GM12878 (cell line): Measurements from ENCODE around the gene CBX8. TPM values are rescaled to one million over a fixed set of nuclear protein-coding genes. Genes with fewer than 3 reads are reported as not detected.

Experiments used
- ATAC-seq: fragments of 200-7000 bp; cut with Tn5 transposase; 3 replicates; pipeline ENCODE4 v1.9.1; 2020; ENCODE audit warnings: mild to moderate bottlenecking, moderate library complexity
- BruUV-seq: library from RNA; stranded (reverse); fragments of 400-500 nt; replicated peaks from 2 replicates; lab custom pipeline; 2021; lab: Mats Ljungman, UMichigan
- CTCF ChIA-PET: fragments of 300-600 bp; sonication (Branson Sonifier 250); formaldehyde crosslinking; extraction: SDS; loops from one replicate; lab custom pipeline; 2021; ENCODE audit warnings: inconsistent platforms; lab: Yijun Ruan, JAX
- POLR2A ChIA-PET: fragments of 350-600 bp; formaldehyde crosslinking; extraction: SDS; loops from one replicate; lab custom pipeline; 2021; ENCODE audit warnings: inconsistent platforms; lab: Charles Lee
- RAD21 ChIA-PET: fragments of 300-600 bp; sonication (Branson Sonifier 250); formaldehyde crosslinking; loops from one replicate; lab custom pipeline; 2023; ENCODE audit warnings: antibody characterized with exemption; ENCODE audit not compliant: unreplicated experiment; lab: Charles Lee
- SMC1A ChIA-PET: fragments of 300-600 bp; sonication (Branson Sonifier 250); formaldehyde crosslinking; loops from one replicate; lab custom pipeline; 2023; ENCODE audit not compliant: unreplicated experiment, uncharacterized antibody; lab: Charles Lee
- DNase-seq: peaks from one replicate; pipeline ENCODE4 v3.0.0-alpha.2; 2011; ENCODE audit warnings: low read depth, low spot score
- FAIRE-seq: peaks from 3 replicates; lab custom pipeline; 2011; peaks lifted over from hg19 to GRCh38; lab: Jason Lieb, UNC
- H2AFZ ChIP-seq: 2 replicates; pipeline ENCODE4 v1.6.0; 2011; ENCODE audit warnings: low read depth, low read length, control low read depth; ENCODE audit not compliant: control insufficient read depth
- H3K27ac ChIP-seq: 2 replicates; pipeline ENCODE4 v1.5.1; 2011; ENCODE audit warnings: control low read depth; ENCODE audit not compliant: control insufficient read depth, insufficient read depth
- H3K27me3 ChIP-seq, 2 experiments: replicated peaks in 1 of 2; 2 replicates each; pipeline versions ENCODE4 v1.6.0 to v1.6.1; 2011; ENCODE audit warnings: low read length in 1 of 2; ENCODE audit not compliant: control insufficient read depth in 2 of 2, insufficient read depth in 2 of 2
- H3K36me3 ChIP-seq, 2 experiments: 2 replicates each; pipeline ENCODE4 v1.5.1; 2011; ENCODE audit warnings: low read length in 1 of 2; ENCODE audit not compliant: control insufficient read depth in 2 of 2, insufficient read depth in 2 of 2
- H3K4me1 ChIP-seq: 2 replicates; pipeline ENCODE4 v1.6.1; 2011; ENCODE audit warnings: mild to moderate bottlenecking, low read length, moderate library complexity, mixed read lengths; ENCODE audit not compliant: control insufficient read depth, insufficient read depth
- H3K4me2 ChIP-seq: 2 replicates; pipeline ENCODE4 v1.6.0; 2011; ENCODE audit warnings: control low read depth; ENCODE audit not compliant: control insufficient read depth, insufficient read depth
- H3K4me3 ChIP-seq: fragments of 200-600 bp; sonication (generic); 2 replicates; pipeline ENCODE4 v1.5.1; 2016
- H3K79me2 ChIP-seq: 2 replicates; pipeline ENCODE4 v1.6.0; 2011; ENCODE audit warnings: low read length; ENCODE audit not compliant: control insufficient read depth, insufficient read depth
- H3K9ac ChIP-seq: 2 replicates; pipeline ENCODE4 v1.8.0; 2011; ENCODE audit warnings: low read length, control low read depth, mixed read lengths; ENCODE audit not compliant: control insufficient read depth, insufficient read depth
- H3K9me3 ChIP-seq: replicated peaks from 3 replicates; pipeline ENCODE4 v1.5.1; 2011; ENCODE audit warnings: mild to moderate bottlenecking, low read length; ENCODE audit not compliant: control insufficient read depth, insufficient read depth
- H4K20me1 ChIP-seq: 2 replicates; pipeline ENCODE4 v1.6.0; 2011; ENCODE audit not compliant: control insufficient read depth, insufficient read depth
- ATF3 ChIP-seq: IDR thresholded peaks from 2 replicates; pipeline ENCODE4 v1.6.1; 2011; ENCODE audit warnings: low read depth, mild to moderate bottlenecking, low read length, moderate library complexity, borderline replicate concordance; ENCODE audit errors: extremely low read depth
- CREB1 ChIP-seq: IDR thresholded peaks from 2 replicates; pipeline ENCODE4 v1.6.1; 2012; ENCODE audit warnings: low read depth, mild to moderate bottlenecking, inconsistent platforms
- CREM ChIP-seq: IDR thresholded peaks from 2 replicates; pipeline ENCODE4 v1.6.1; 2014; ENCODE audit warnings: antibody characterized with exemption, low read depth
- EGR1 ChIP-seq, 2 experiments: IDR thresholded peaks; 1 replicate in 1 of 2; 2 replicates in 1 of 2; pipeline ENCODE4 v1.6.1; 2011 to 2012; ENCODE audit warnings: low read depth in 2 of 2, low read length in 2 of 2, borderline replicate concordance in 1 of 2, mild to moderate bottlenecking in 1 of 2, moderate library complexity in 1 of 2
- EP300 ChIP-seq, 2 experiments: fragments of 150-350 bp in 1 of 2; IDR thresholded peaks; 2 replicates each; pipeline ENCODE4 v1.6.1; 2011 to 2012; ENCODE audit warnings: low read depth in 2 of 2, low read length in 2 of 2, borderline replicate concordance in 1 of 2, improper control_type of control experiment in 1 of 2, inconsistent platforms in 1 of 2; ENCODE audit not compliant: control insufficient read depth in 1 of 2
- MTA3 ChIP-seq: IDR thresholded peaks from 2 replicates; pipeline ENCODE4 v1.6.1; 2012; ENCODE audit warnings: low read length, inconsistent platforms, borderline replicate concordance
- NFIC ChIP-seq: IDR thresholded peaks from 2 replicates; pipeline ENCODE4 v1.6.1; 2012; ENCODE audit warnings: low read depth, mild to moderate bottlenecking, inconsistent platforms, low read length, moderate library complexity
- NFYB ChIP-seq: IDR thresholded peaks from 2 replicates; pipeline ENCODE4 v1.6.1; 2011; ENCODE audit warnings: low read depth, mild to moderate bottlenecking, low read length, improper control_type of control experiment, moderate library complexity; ENCODE audit not compliant: insufficient read depth
- STAT1 ChIP-seq: fragments of 450-650 bp; conservative IDR thresholded peaks from 2 replicates; pipeline ENCODE4 v1.6.1; 2014; ENCODE audit warnings: antibody characterized with exemption, mild to moderate bottlenecking
- TBL1XR1 ChIP-seq: IDR thresholded peaks from 2 replicates; pipeline ENCODE4 v1.6.1; 2012; ENCODE audit warnings: low read depth, low read length, improper control_type of control experiment
- WGBS: methylation state at CpG from one replicate; pipeline ENCODE4 v1.1.6; 2016; ENCODE audit warnings: low lambda C conversion rate; ENCODE audit not compliant: insufficient replicate concordance, insufficient coverage; ENCODE audit errors: missing lambda C conversion rate; 5-methylcytosine and 5-hydroxymethylcytosine counted together
- in situ Hi-C: fragments of 300-500 bp; cut with MboI; formaldehyde crosslinking; loops from 9 replicates; pipeline ENCODE4 v1.14.3; 2018; ENCODE audit warnings: mixed read lengths
- intact Hi-C: fragments of 100-400 bp; cut with micrococcal nuclease; formaldehyde crosslinking; loops from one replicate; pipeline ENCODE4 v1.14.2; 2022; ENCODE audit not compliant: unreplicated experiment
- polyA plus RNA-seq, 11 experiments: library from polyadenylated mRNA; depleted of rRNA in 4 of 11; unstranded in 6 of 11; stranded (reverse) in 5 of 11; fragments of >200 nt; fragmentation: Nextera tagmentation in 4 of 11; fragmentation: Illumina TruSeq in 1 of 11; extraction: Ambion mirVana in 4 of 11; extraction: Trizol in 1 of 11; gene quantifications; 1 replicate in 1 of 11; 2 replicates in 10 of 11; pipeline versions ENCODE4 v1.2.1 to v1.2.3, GENCODE V29; 2011 to 2016; ENCODE audit warnings: inconsistent platforms in 2 of 11, missing spikeins in 2 of 11, low read depth in 1 of 11
- total RNA-seq, 4 experiments: library from RNA; depleted of rRNA in 3 of 4; stranded (reverse); fragments of >200 nt in 3 of 4; fragmentation: Illumina TruSeq in 1 of 4; extraction: Trizol in 1 of 4; gene quantifications; 2 replicates each; pipeline versions ENCODE4 v1.2.1 to v1.2.3, GENCODE V29; 2013 to 2021
- TF ChIP-seq, protein P1 (sequence below): fragments of 450-650 bp; IDR thresholded peaks from 2 replicates; pipeline ENCODE4 v1.6.1; 2017; ENCODE audit warnings: low read depth, mild to moderate bottlenecking, moderate library complexity

CBX8 gene
- total and polyA plus RNA-seq, 10 of the 15 experiments (the other 5 are each of a cell fraction or from before 2014, with no cell fraction given), result 0.03 to 6.7 (median 1.9) TPM

- intact Hi-C loops, result no loop called here
- no peak for TF ChIP-seq ATF3
- peaks cover 36% of the 10 kb centered on the region for H3K4me1 ChIP-seq
- no peaks in the 10 kb centered on the region for H3K79me2 ChIP-seq
- FAIRE-seq (no peak), DNase-seq (no peak), ATAC-seq (no peak)
- no peak overlapping the region for H3K4me2 ChIP-seq
- BruUV-seq, result no TSS peak
- ChIA-PET POLR2A (interaction anchor here (1.5 to 1.9 kb wide), 2 partner anchors 13 to 30 kb away, joined by 3 to 5 read pairs; no protein-coding TSS in a partner anchor), CTCF (interaction anchor here (1.5 to 1.9 kb wide), 2 partner anchors 117 to 164 kb away, joined by 3 to 6 read pairs; no protein-coding TSS in a partner anchor), RAD21 (interaction anchor here (0.8 to 1.4 kb wide), 2 partner anchors 9 to 117 kb away, joined by 3 to 5 read pairs; partner anchors contain the start of gene CBX8), SMC1A (interaction anchor here (1.2 kb wide), 1 partner anchor 9 kb away, joined by 3 read pairs; the partner anchor contains the start of gene CBX8)
- no peaks in the 10 kb centered on the region for H3K36me3 ChIP-seq
- H3K4me3 ChIP-seq, result no peak overlapping the region
- 2% methylated on average over 4 of the region's 4 CpGs for WGBS
- no peaks in the 10 kb centered on the region for H4K20me1 ChIP-seq
- no peak overlapping the region for H3K9ac ChIP-seq
- no peak overlapping the region for H3K27ac ChIP-seq
- H2AFZ ChIP-seq, result no peak overlapping the region
- no peaks in the 10 kb centered on the region; the same call in 2 of the 3 replicates for H3K9me3 ChIP-seq
- in situ Hi-C loops, result loop anchor here (5.0 kb wide), 1 partner anchor 36 kb away; no protein-coding TSS in a partner anchor
- H3K27me3 ChIP-seq, result peaks cover 24 to 38% of the 10 kb centered on the region in 2 experiments
Observed at GRCh38 chr17:79806446-79806760, 9.5 kb upstream of the CBX8 start.

GRCh38 chr17:79804856-79805696 is 8.2 kb upstream of the CBX8 start:
- intact Hi-C loops, result loop anchor here (5.0 kb wide), 1 partner anchor 32 kb away; the partner anchor contains the start of gene CBX4
- FAIRE-seq (no peak), ATAC-seq (peak; percentile 6), DNase-seq (no peak)
- peaks cover 40% of the 10 kb centered on the region for H3K4me1 ChIP-seq
- CTCF ChIA-PET, result interaction anchor here (0.8 to 1.9 kb wide), 4 partner anchors 13 to 165 kb away, joined by 3 to 6 read pairs (median 4); no protein-coding TSS in a partner anchor
- H3K9me3 ChIP-seq, result no peaks in the 10 kb centered on the region; the same call in 2 of the 3 replicates
- BruUV-seq, result no TSS peak
- SMC1A ChIA-PET, result interaction anchor here (0.9 kb wide), 1 partner anchor 31 kb away, joined by 4 read pairs; no protein-coding TSS in a partner anchor
- H3K79me2 ChIP-seq, result no peaks in the 10 kb centered on the region
- H2AFZ ChIP-seq, result no peak overlapping the region
- H3K36me3 ChIP-seq, result no peaks in the 10 kb centered on the region
- H3K27me3 ChIP-seq, result peaks cover 24 to 42% of the 10 kb centered on the region in 2 experiments
- in situ Hi-C loops, result loop anchor here (5.0 kb wide), 1 partner anchor 37 kb away; no protein-coding TSS in a partner anchor
- no peak overlapping the region for H3K27ac ChIP-seq
- WGBS, result 2% methylated on average over 22 of the region's 22 CpGs
- no peaks in the 10 kb centered on the region for H4K20me1 ChIP-seq
- RAD21 ChIA-PET, result interaction anchor here (0.8 to 2.1 kb wide), 3 partner anchors 8 to 165 kb away, joined by 3 to 5 read pairs (median 5); partner anchors contain the start of gene CBX8
- H3K4me2 ChIP-seq, result peak overlapping the region; percentile 5
- POLR2A ChIA-PET, result interaction anchor here (1.5 to 2.0 kb wide), 3 partner anchors 11 to 34 kb away, joined by 3 to 8 read pairs (median 5); partner anchors contain the start of gene CBX4
- peak overlapping the region; percentile 34; the same call in 1 of the 2 replicates for H3K4me3 ChIP-seq
- no peak overlapping the region for H3K9ac ChIP-seq
- TF ChIP-seq MTA3 (0 out of 2 replicates have a peak, but pooled peaks have one; percentile 5), TBL1XR1 (0 out of 2 replicates have a peak, but pooled peaks have one; percentile 1), NFYB (no peak), STAT1 (no peak), EP300 (IDR thresholded peaks at IDR 0.05; ENCODE audit: borderline replicate concordance in 1 of 2, control insufficient read depth in 1 of 2, low read depth in 2 of 2, low read length in 2 of 2) (no peak), EGR1 (IDR thresholded peaks at IDR 0.05; ENCODE audit: borderline replicate concordance in 1 of 2, low read depth in 2 of 2, low read length in 2 of 2) (peak in 1 of 2 experiments; percentile 51; a peak in 1 of 3 replicates), CREB1 (0 out of 2 replicates have a peak, but pooled peaks have one; percentile 9), CREM (0 out of 2 replicates have a peak, but pooled peaks have one; percentile 4), NFIC (peak; percentile 20; the same call in 1 of the 2 replicates)
- TF ChIP-seq, protein P1, sequence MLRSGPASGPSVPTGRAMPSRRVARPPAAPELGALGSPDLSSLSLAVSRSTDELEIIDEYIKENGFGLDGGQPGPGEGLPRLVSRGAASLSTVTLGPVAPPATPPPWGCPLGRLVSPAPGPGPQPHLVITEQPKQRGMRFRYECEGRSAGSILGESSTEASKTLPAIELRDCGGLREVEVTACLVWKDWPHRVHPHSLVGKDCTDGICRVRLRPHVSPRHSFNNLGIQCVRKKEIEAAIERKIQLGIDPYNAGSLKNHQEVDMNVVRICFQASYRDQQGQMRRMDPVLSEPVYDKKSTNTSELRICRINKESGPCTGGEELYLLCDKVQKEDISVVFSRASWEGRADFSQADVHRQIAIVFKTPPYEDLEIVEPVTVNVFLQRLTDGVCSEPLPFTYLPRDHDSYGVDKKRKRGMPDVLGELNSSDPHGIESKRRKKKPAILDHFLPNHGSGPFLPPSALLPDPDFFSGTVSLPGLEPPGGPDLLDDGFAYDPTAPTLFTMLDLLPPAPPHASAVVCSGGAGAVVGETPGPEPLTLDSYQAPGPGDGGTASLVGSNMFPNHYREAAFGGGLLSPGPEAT, result 0 out of 2 replicates have a peak, but pooled peaks have one; percentile 11
